ENCODE measurements around the gene NPIPA1.

NPIPA1 gene

DNA sequence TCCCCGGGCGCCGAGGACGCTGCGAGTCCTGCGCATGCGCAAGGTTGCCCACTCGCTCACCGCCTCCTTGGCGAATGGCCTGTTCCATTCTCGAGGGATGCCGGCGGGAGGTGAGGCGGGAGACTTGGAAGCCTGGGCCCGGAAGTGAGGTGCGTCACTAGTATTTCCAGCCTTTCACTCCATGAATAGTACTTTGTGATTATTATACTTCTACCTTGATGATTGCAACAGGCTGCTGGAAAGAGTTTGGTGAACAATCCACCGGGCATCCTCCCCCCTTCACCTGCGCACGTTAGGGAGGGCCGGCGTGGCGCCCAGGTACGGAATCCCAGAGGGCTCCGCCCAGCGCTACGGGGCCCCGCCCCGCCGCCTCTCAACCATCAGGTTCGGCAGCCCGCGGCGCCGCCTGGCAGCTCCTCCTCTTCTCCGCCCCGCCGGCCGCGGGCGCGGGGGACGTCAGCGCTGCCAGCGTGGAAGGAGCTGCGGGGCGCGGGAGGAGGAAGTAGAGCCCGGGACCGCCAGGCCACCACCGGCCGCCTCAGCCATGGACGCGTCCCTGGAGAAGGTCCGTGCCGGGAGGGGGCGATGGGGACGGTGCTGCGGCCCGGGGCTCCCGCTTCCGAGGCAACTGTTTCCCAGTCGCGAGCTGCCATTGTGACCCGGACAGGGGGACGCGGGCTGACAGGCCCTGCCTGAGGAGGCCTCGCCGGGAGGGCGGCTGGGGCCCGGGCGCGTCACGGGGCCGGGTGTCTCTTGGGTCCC, 37.6 kb downstream of the NPIPA1 start, which contains the start of gene PDXDC1 (continued):
- TF ChIP-seq, protein P1, sequence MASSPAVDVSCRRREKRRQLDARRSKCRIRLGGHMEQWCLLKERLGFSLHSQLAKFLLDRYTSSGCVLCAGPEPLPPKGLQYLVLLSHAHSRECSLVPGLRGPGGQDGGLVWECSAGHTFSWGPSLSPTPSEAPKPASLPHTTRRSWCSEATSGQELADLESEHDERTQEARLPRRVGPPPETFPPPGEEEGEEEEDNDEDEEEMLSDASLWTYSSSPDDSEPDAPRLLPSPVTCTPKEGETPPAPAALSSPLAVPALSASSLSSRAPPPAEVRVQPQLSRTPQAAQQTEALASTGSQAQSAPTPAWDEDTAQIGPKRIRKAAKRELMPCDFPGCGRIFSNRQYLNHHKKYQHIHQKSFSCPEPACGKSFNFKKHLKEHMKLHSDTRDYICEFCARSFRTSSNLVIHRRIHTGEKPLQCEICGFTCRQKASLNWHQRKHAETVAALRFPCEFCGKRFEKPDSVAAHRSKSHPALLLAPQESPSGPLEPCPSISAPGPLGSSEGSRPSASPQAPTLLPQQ (tag by site-specific recombination; IDR thresholded peaks at IDR 0.05) = peak; percentile 56
- TF ChIP-seq ZNF2 (tag by site-specific recombination; IDR thresholded peaks at IDR 0.05) (peak; percentile 74), ZNF394 (tag by site-specific recombination; IDR thresholded peaks at IDR 0.05; ENCODE audit: borderline replicate concordance) (peak; percentile 73; the same call in 1 of the 2 replicates), HOXC10 (CRISPR knock-in tag; IDR thresholded peaks at IDR 0.05) (0 out of 2 replicates have a peak, but pooled peaks have one; percentile 90), ZNF391 (tag by site-specific recombination; IDR thresholded peaks at IDR 0.05; ENCODE audit: borderline replicate concordance, low read depth) (peak; percentile 50; the same call in 1 of the 2 replicates), ZNF324 (tag by site-specific recombination; IDR thresholded peaks at IDR 0.05) (0 out of 2 replicates have a peak, but pooled peaks have one; percentile 40), ZBTB17 (tag by site-specific recombination; IDR thresholded peaks at IDR 0.05) (peak; percentile 67), ZBTB8A (tag by site-specific recombination; IDR thresholded peaks at IDR 0.05) (peak; percentile 78), ZNF677 (tag by site-specific recombination; IDR thresholded peaks at IDR 0.05) (peak; percentile 41; the same call in 1 of the 2 replicates), MYNN (tag by site-specific recombination; IDR thresholded peaks at IDR 0.05; ENCODE audit: borderline replicate concordance) (0 out of 2 replicates have a peak, but pooled peaks have one; percentile 34), ZBTB48 (tag by site-specific recombination; IDR thresholded peaks at IDR 0.05) (0 out of 2 replicates have a peak, but pooled peaks have one; percentile 55), ZNF76 (tag by site-specific recombination; IDR thresholded peaks at IDR 0.05; ENCODE audit: borderline replicate concordance, low read depth) (peak; percentile 77), ZIC2 (tag by site-specific recombination; IDR thresholded peaks at IDR 0.05) (peak; percentile 71; the same call in 1 of the 2 replicates), ZXDB (tag by site-specific recombination; IDR thresholded peaks at IDR 0.05) (0 out of 2 replicates have a peak, but pooled peaks have one; percentile 31), ZNF10 (tag by site-specific recombination; IDR thresholded peaks at IDR 0.05) (0 out of 2 replicates have a peak, but pooled peaks have one; percentile 9), YY2 (tag by site-specific recombination; IDR thresholded peaks at IDR 0.05) (peak; percentile 49), ZNF596 (tag by site-specific recombination; IDR thresholded peaks at IDR 0.05) (0 out of 2 replicates have a peak, but pooled peaks have one; percentile 38), ZEB2 (tag by site-specific recombination; IDR thresholded peaks at IDR 0.05) (peak; percentile 98)
- TF ChIP-seq, protein P2, sequence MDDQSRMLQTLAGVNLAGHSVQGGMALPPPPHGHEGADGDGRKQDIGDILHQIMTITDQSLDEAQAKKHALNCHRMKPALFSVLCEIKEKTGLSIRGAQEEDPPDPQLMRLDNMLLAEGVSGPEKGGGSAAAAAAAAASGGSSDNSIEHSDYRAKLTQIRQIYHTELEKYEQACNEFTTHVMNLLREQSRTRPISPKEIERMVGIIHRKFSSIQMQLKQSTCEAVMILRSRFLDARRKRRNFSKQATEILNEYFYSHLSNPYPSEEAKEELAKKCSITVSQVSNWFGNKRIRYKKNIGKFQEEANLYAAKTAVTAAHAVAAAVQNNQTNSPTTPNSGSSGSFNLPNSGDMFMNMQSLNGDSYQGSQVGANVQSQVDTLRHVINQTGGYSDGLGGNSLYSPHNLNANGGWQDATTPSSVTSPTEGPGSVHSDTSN (CRISPR knock-in tag; IDR thresholded peaks at IDR 0.05) = peak; percentile 87
- TF ChIP-seq, protein P3, sequence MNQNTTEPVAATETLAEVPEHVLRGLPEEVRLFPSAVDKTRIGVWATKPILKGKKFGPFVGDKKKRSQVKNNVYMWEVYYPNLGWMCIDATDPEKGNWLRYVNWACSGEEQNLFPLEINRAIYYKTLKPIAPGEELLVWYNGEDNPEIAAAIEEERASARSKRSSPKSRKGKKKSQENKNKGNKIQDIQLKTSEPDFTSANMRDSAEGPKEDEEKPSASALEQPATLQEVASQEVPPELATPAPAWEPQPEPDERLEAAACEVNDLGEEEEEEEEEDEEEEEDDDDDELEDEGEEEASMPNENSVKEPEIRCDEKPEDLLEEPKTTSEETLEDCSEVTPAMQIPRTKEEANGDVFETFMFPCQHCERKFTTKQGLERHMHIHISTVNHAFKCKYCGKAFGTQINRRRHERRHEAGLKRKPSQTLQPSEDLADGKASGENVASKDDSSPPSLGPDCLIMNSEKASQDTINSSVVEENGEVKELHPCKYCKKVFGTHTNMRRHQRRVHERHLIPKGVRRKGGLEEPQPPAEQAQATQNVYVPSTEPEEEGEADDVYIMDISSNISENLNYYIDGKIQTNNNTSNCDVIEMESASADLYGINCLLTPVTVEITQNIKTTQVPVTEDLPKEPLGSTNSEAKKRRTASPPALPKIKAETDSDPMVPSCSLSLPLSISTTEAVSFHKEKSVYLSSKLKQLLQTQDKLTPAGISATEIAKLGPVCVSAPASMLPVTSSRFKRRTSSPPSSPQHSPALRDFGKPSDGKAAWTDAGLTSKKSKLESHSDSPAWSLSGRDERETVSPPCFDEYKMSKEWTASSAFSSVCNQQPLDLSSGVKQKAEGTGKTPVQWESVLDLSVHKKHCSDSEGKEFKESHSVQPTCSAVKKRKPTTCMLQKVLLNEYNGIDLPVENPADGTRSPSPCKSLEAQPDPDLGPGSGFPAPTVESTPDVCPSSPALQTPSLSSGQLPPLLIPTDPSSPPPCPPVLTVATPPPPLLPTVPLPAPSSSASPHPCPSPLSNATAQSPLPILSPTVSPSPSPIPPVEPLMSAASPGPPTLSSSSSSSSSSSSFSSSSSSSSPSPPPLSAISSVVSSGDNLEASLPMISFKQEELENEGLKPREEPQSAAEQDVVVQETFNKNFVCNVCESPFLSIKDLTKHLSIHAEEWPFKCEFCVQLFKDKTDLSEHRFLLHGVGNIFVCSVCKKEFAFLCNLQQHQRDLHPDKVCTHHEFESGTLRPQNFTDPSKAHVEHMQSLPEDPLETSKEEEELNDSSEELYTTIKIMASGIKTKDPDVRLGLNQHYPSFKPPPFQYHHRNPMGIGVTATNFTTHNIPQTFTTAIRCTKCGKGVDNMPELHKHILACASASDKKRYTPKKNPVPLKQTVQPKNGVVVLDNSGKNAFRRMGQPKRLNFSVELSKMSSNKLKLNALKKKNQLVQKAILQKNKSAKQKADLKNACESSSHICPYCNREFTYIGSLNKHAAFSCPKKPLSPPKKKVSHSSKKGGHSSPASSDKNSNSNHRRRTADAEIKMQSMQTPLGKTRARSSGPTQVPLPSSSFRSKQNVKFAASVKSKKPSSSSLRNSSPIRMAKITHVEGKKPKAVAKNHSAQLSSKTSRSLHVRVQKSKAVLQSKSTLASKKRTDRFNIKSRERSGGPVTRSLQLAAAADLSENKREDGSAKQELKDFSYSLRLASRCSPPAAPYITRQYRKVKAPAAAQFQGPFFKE (tag by site-specific recombination; IDR thresholded peaks at IDR 0.05; ENCODE audit: borderline replicate concordance) = 0 out of 2 replicates have a peak, but pooled peaks have one; percentile 14
- TF ChIP-seq, protein P4, sequence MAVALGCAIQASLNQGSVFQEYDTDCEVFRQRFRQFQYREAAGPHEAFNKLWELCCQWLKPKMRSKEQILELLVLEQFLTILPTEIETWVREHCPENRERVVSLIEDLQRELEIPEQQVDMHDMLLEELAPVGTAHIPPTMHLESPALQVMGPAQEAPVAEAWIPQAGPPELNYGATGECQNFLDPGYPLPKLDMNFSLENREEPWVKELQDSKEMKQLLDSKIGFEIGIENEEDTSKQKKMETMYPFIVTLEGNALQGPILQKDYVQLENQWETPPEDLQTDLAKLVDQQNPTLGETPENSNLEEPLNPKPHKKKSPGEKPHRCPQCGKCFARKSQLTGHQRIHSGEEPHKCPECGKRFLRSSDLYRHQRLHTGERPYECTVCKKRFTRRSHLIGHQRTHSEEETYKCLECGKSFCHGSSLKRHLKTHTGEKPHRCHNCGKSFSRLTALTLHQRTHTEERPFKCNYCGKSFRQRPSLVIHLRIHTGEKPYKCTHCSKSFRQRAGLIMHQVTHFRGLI (tag by site-specific recombination; IDR thresholded peaks at IDR 0.05) = peak; percentile 42; the same call in 1 of the 2 replicates
- TF ChIP-seq, protein P5, sequence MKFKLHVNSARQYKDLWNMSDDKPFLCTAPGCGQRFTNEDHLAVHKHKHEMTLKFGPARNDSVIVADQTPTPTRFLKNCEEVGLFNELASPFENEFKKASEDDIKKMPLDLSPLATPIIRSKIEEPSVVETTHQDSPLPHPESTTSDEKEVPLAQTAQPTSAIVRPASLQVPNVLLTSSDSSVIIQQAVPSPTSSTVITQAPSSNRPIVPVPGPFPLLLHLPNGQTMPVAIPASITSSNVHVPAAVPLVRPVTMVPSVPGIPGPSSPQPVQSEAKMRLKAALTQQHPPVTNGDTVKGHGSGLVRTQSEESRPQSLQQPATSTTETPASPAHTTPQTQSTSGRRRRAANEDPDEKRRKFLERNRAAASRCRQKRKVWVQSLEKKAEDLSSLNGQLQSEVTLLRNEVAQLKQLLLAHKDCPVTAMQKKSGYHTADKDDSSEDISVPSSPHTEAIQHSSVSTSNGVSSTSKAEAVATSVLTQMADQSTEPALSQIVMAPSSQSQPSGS (tag by site-specific recombination; IDR thresholded peaks at IDR 0.05; ENCODE audit: low read depth) = 0 out of 2 replicates have a peak, but pooled peaks have one; percentile 21
- TF ChIP-seq, protein P6, sequence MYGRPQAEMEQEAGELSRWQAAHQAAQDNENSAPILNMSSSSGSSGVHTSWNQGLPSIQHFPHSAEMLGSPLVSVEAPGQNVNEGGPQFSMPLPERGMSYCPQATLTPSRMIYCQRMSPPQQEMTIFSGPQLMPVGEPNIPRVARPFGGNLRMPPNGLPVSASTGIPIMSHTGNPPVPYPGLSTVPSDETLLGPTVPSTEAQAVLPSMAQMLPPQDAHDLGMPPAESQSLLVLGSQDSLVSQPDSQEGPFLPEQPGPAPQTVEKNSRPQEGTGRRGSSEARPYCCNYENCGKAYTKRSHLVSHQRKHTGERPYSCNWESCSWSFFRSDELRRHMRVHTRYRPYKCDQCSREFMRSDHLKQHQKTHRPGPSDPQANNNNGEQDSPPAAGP (tag by site-specific recombination; IDR thresholded peaks at IDR 0.05) = peak; percentile 46; the same call in 1 of the 2 replicates
